HFFc6 (cell line): ENCODE measurements around the gene CGB7. TPM values are rescaled to one million over a fixed set of nuclear protein-coding genes. Genes with fewer than 3 reads are reported as not detected.
A peak's percentile ranks its signal among the peaks of the same experiment; 100 is the strongest.

Source experiments
- DNase-seq: peaks from one replicate; pipeline ENCODE4 v3.0.0-alpha.2; 2018
- H3K27ac Mint-ChIP-seq: 2 replicates; pipeline ENCODE4 v1.8.0; 2020; ENCODE audit warnings: mild to moderate bottlenecking, mixed read lengths
- H3K27me3 Mint-ChIP-seq: 2 replicates; pipeline ENCODE4 v1.8.0; 2021; ENCODE audit warnings: mild to moderate bottlenecking, moderate library complexity, mixed read lengths; ENCODE audit not compliant: insufficient read depth
- H3K36me3 Mint-ChIP-seq: 2 replicates; pipeline ENCODE4 v1.8.0; 2021; ENCODE audit warnings: low read depth, mixed read lengths
- H3K4me1 Mint-ChIP-seq: 2 replicates; pipeline ENCODE4 v1.8.0; 2020; ENCODE audit warnings: low read depth, mixed read lengths
- H3K4me3 Mint-ChIP-seq: 2 replicates; pipeline ENCODE4 v1.8.0; 2020; ENCODE audit warnings: mild to moderate bottlenecking, moderate library complexity, mixed read lengths
- H3K9me3 Mint-ChIP-seq: 2 replicates; pipeline ENCODE4 v1.8.0; 2020; ENCODE audit warnings: mild to moderate bottlenecking, mixed read lengths
- total RNA-seq, 6 experiments: library from RNA; stranded (reverse); fragmentation: NEBNext Ultra II Directional; extraction: Animal tissue kit (Norgen Biotek cat#: 25700); gene quantifications; 2 replicates in 1 of 6; 3 replicates in 5 of 6; pipeline ENCODE4 v1.2.3, GENCODE V29; 2021
- TF ChIP-seq, protein P1 (sequence below): fragments of 200-600 bp; sonication (generic); IDR thresholded peaks from 2 replicates; pipeline ENCODE4 v1.5.0; 2021; ENCODE audit warnings: antibody characterized with exemption, mild to moderate bottlenecking

CGB7 gene
- total RNA-seq, 6 experiments from 2014 or later: 0.36 to 2.2 (median 2.1) TPM

DNA sequence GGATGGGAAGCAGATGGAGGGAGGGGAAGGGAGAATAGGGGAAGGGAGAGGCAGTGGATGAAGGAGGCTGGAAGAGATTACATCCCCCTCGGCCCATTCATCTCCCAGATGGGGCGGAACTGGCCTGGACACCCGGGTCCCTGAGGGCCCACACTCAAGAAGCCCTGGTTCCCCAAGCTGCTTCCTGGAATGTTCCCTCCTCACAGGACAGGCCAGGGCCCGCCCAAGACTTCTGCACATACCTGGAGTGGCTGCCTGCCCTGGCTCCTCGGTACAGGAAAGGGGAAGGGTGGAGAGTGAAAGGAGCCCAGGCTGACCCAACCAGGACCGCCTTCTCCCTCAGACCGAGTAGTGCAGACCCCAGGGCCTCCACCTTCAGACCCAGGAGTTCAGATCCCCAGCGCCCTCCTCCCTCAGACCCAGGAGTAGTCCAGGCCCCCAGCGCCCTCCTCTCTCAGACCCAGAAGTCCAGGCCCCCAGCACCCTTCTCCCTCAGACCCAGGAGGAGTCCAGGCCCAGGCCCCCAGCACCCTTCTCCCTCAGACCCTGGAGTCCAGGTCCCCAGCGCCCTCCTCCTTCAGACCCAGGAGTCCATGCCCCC lies 6.6 kb upstream of the CGB7 start:
- DNase-seq: no peak
- peaks cover 5% of the 10 kb centered on the region for H3K9me3 Mint-ChIP-seq
- peaks cover 27% of the 10 kb centered on the region for H3K4me1 Mint-ChIP-seq
- peaks cover 15% of the 10 kb centered on the region for H3K27me3 Mint-ChIP-seq
- no peak overlapping the region; the same call in 1 of the 2 replicates for H3K4me3 Mint-ChIP-seq
- H3K27ac Mint-ChIP-seq: no peak overlapping the region
- peaks cover 20% of the 10 kb centered on the region for H3K36me3 Mint-ChIP-seq
- TF ChIP-seq, protein P1, sequence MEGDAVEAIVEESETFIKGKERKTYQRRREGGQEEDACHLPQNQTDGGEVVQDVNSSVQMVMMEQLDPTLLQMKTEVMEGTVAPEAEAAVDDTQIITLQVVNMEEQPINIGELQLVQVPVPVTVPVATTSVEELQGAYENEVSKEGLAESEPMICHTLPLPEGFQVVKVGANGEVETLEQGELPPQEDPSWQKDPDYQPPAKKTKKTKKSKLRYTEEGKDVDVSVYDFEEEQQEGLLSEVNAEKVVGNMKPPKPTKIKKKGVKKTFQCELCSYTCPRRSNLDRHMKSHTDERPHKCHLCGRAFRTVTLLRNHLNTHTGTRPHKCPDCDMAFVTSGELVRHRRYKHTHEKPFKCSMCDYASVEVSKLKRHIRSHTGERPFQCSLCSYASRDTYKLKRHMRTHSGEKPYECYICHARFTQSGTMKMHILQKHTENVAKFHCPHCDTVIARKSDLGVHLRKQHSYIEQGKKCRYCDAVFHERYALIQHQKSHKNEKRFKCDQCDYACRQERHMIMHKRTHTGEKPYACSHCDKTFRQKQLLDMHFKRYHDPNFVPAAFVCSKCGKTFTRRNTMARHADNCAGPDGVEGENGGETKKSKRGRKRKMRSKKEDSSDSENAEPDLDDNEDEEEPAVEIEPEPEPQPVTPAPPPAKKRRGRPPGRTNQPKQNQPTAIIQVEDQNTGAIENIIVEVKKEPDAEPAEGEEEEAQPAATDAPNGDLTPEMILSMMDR: no peak

DNA sequence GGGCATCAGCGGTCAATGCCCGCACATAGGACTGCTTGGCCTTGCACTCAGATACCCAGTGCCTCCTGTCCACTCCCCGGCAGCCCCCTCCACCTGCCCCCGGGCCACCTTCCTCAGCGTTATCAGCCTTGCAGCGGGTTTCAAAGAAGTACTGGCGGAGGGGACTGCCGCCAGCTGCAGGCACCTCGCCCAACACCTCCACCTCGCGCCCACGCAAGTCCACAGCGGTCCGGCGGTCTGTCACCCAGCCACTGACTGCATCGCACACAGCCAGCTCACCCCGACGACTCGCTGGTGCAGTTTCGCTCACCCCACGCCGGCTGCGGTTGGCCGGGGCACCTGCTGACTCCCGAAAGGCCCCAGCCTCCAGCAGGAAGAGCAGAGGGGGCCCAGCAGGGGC lies 3.9 kb upstream of the CGB7 start:
- TF ChIP-seq, protein P1: no peak
- DNase-seq: no peak
- H3K4me1 Mint-ChIP-seq: peaks cover 34% of the 10 kb centered on the region
- peaks cover 13% of the 10 kb centered on the region for H3K27me3 Mint-ChIP-seq
- H3K27ac Mint-ChIP-seq: no peak overlapping the region
- H3K9me3 Mint-ChIP-seq: no peaks in the 10 kb centered on the region
- H3K36me3 Mint-ChIP-seq: peaks cover 10% of the 10 kb centered on the region
- H3K4me3 Mint-ChIP-seq: no peak overlapping the region

DNA sequence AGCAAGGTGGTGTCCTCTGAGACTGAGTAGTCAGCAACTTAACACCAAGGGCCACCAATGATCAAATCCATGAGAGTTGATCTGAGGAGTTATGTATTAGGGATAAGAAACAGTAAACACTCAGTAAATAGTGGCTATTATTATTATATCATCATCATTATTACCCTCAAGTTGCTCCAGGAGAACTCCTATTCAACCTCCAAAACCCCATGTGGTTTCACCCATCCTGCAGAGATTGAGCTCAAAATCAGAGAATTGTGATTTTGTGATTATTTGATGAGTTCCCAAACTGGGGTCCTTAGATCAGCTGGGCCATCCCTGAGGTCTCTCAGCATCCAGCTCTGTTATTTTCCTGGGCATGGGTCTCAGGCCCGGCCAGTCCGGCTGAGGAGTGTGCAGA lies 3.5 kb upstream of the CGB7 start:
- DNase-seq: no peak
- H3K4me1 Mint-ChIP-seq: peaks cover 34% of the 10 kb centered on the region
- H3K9me3 Mint-ChIP-seq: no peaks in the 10 kb centered on the region
- H3K27me3 Mint-ChIP-seq: peaks cover 13% of the 10 kb centered on the region
- no peak overlapping the region for H3K27ac Mint-ChIP-seq
- peaks cover 10% of the 10 kb centered on the region for H3K36me3 Mint-ChIP-seq
- TF ChIP-seq, protein P1: no peak
- no peak overlapping the region for H3K4me3 Mint-ChIP-seq

DNA sequence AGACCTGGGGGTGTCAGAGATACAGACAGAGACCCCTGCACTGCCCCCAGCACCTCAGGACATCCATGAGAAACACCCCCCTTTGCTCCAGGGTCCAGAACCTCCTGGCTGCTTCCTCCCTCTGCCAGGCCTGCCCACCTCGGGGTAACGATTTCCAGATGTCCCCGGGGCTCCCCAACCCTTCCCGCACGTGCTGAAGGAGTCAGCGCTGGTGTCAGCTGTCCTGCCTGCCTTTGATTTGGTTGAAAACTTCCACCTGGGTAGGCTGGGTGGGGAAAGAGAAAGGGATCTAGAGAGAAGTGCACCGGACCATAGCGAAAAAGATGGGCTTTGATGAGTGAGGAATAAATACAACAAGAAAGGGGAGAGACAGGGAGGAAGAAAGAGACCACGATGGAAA lies 1.5 kb upstream of the CGB7 start:
- Mint-ChIP-seq H3K4me1 (peaks cover 28% of the 10 kb centered on the region), H3K36me3 (peaks cover 10% of the 10 kb centered on the region), H3K4me3 (peak overlapping the region; percentile 90; the same call in 1 of the 2 replicates), H3K9me3 (no peaks in the 10 kb centered on the region), H3K27ac (peak overlapping the region; percentile 12; the same call in 1 of the 2 replicates), H3K27me3 (peaks cover 6% of the 10 kb centered on the region)
- TF ChIP-seq, protein P1: no peak
- no peak for DNase-seq

DNA sequence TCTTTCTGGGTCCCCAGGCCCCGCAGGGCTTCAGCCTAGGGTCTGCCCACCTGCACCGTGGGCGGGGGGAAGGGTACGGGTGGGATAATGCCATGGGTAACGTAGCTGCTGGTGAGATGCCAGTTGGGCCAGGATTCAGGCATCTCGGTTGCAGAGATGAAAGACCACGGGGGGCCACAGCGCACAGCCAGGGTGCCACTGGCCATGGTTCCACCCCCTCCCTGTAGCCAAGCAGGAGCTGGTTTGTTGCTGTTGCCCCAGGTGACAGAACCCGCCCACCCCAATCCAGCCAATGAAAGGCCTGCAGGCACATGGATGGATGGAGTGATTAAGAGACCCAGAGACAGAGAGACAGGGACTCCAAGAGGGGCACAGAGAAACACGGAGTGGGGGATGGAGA lies 1.0 kb upstream of the CGB7 start:
- Mint-ChIP-seq H3K27me3 (peaks cover 6% of the 10 kb centered on the region), H3K36me3 (peaks cover 10% of the 10 kb centered on the region), H3K4me1 (peaks cover 28% of the 10 kb centered on the region), H3K4me3 (peak overlapping the region; percentile 90; the same call in 1 of the 2 replicates), H3K27ac (no peak overlapping the region; the same call in 1 of the 2 replicates), H3K9me3 (no peaks in the 10 kb centered on the region)
- DNase-seq: no peak
- TF ChIP-seq, protein P1: no peak
